Measurements from ENCODE around the gene MTMR2.
"Not testable (repeated sequence)": the region's sequence is repeated elsewhere in the genome, so short reads cannot be mapped to it uniquely, and the experiment has no call there.

Gene MTMR2

GRCh38 chr11:95883381-95883780 lies 40.5 kb downstream of the MTMR2 start:
- DNase-seq = no peak

- DNase-seq = no peak
Measured at GRCh38 chr11:95877291-95877690, 46.6 kb downstream of the MTMR2 start.

GRCh38 chr11:95870877-95871276 lies 53.0 kb downstream of the MTMR2 start:
- DNase-seq = not testable (repeated sequence)

GRCh38 chr11:95867105-95867504 lies 56.8 kb downstream of the MTMR2 start:
- DNase-seq = no peak

- DNase-seq = no peak
Measured at GRCh38 chr11:95863486-95864140, 60.3 kb downstream of the MTMR2 start.

- not testable (repeated sequence) for DNase-seq
Measured at GRCh38 chr11:95860024-95860423, 63.9 kb downstream of the MTMR2 start.

GRCh38 chr11:95854362-95854761 lies 69.5 kb downstream of the MTMR2 start:
- DNase-seq = not testable (repeated sequence)

GRCh38 chr11:95853862-95854261 lies 70.0 kb downstream of the MTMR2 start:
- no peak for DNase-seq

GRCh38 chr11:95853138-95853537 lies 70.8 kb downstream of the MTMR2 start:
- DNase-seq = no peak

GRCh38 chr11:95850137-95850536 lies 73.8 kb downstream of the MTMR2 start:
- DNase-seq = no peak

GRCh38 chr11:95849087-95849825 lies 74.7 kb downstream of the MTMR2 start:
- peak; percentile 9 for DNase-seq

- DNase-seq = no peak
Measured at GRCh38 chr11:95845167-95845566, 78.7 kb downstream of the MTMR2 start.

- peak; percentile 51 for DNase-seq
Measured at GRCh38 chr11:95835768-95836488, 88.0 kb downstream of the MTMR2 start.

- no peak for DNase-seq
Measured at GRCh38 chr11:95835351-95835750, 88.6 kb downstream of the MTMR2 start.

- DNase-seq = no peak
Measured at GRCh38 chr11:95833378-95833777, 90.5 kb downstream of the MTMR2 start.

GRCh38 chr11:95832763-95833162 lies 91.1 kb downstream of the MTMR2 start:
- DNase-seq = no peak

- DNase-seq = no peak
Measured at GRCh38 chr11:95831198-95831883, 92.6 kb downstream of the MTMR2 start.

- no peak for DNase-seq
Measured at GRCh38 chr11:95829580-95830259, 94.2 kb downstream of the MTMR2 start.

GRCh38 chr11:95827696-95828095 lies 96.2 kb downstream of the MTMR2 start:
- DNase-seq = no peak

- no peak for DNase-seq
Measured at GRCh38 chr11:95821640-95822039, 102.3 kb downstream of the MTMR2 start.

- no peak for DNase-seq
Measured at GRCh38 chr11:95816037-95816436, 107.9 kb downstream of the MTMR2 start.

- DNase-seq = not testable (repeated sequence)
Measured at GRCh38 chr11:95811052-95811451, 112.9 kb downstream of the MTMR2 start.

- not testable (repeated sequence) for DNase-seq
Measured at GRCh38 chr11:95806464-95806863, 117.4 kb downstream of the MTMR2 start.
